Caco-2 (cell line): ENCODE results near the gene MLN. TPM values are rescaled to one million over a fixed set of nuclear protein-coding genes. Genes with fewer than 3 reads are reported as not detected.

ENCODE experiments used
- BruUV-seq: library from RNA; stranded (reverse); fragments of 400-500 nt; replicated peaks from 2 replicates; lab custom pipeline; 2021; lab: Mats Ljungman, UMichigan
- CTCF ChIA-PET: fragments of 300-600 bp; sonication (Branson Sonifier 250); formaldehyde crosslinking; loops from one replicate; lab custom pipeline; 2022; ENCODE audit warnings: antibody characterized with exemption; lab: Charles Lee
- POLR2A ChIA-PET: fragments of 300-600 bp; sonication (Branson Sonifier 250); formaldehyde crosslinking; loops from one replicate; lab custom pipeline; 2022; ENCODE audit warnings: antibody characterized with exemption; lab: Charles Lee
- DNase-seq, 2 experiments: peaks; one replicate each; pipeline versions ENCODE4 v3.0.0 to v3.0.0-alpha.2; 2020 to 2022
- H3K27me3 ChIP-seq: replicated peaks from 2 replicates; pipeline ENCODE4 v1.6.0; 2011; ENCODE audit warnings: low read length; ENCODE audit not compliant: control insufficient read depth, insufficient read depth
- H3K36me3 ChIP-seq: 2 replicates; pipeline ENCODE4 v1.5.1; 2011; ENCODE audit warnings: low read length; ENCODE audit not compliant: control insufficient read depth, insufficient read depth
- H3K4me1 ChIP-seq: fragments of 250-450 bp; sonication (Bioruptor Pico); 2 replicates; pipeline ENCODE4 v1.5.1; 2020; ENCODE audit warnings: mild to moderate bottlenecking
- H3K4me3 ChIP-seq: 2 replicates; pipeline ENCODE4 v1.5.1; 2011; ENCODE audit warnings: low read depth, mild to moderate bottlenecking, control low read depth, low read length
- H3K9me3 ChIP-seq: fragments of 250-450 bp; sonication (Bioruptor Pico); 2 replicates; pipeline ENCODE4 v1.5.1; 2020; ENCODE audit warnings: mild to moderate bottlenecking, moderate library complexity
- H3K27ac Mint-ChIP-seq: one replicate; pipeline ENCODE4 v1.8.0; 2022; ENCODE audit warnings: mixed read lengths; ENCODE audit not compliant: unreplicated experiment
- H3K27me3 Mint-ChIP-seq: one replicate; pipeline ENCODE4 v1.8.0; 2022; ENCODE audit warnings: mixed read lengths; ENCODE audit not compliant: insufficient read depth, unreplicated experiment
- H3K36me3 Mint-ChIP-seq: one replicate; pipeline ENCODE4 v1.8.0; 2022; ENCODE audit warnings: mild to moderate bottlenecking, mixed read lengths; ENCODE audit not compliant: insufficient read depth, unreplicated experiment
- H3K4me1 Mint-ChIP-seq: one replicate; pipeline ENCODE4 v1.8.0; 2022; ENCODE audit warnings: low read depth, mixed read lengths; ENCODE audit not compliant: unreplicated experiment
- H3K4me3 Mint-ChIP-seq: one replicate; pipeline ENCODE4 v1.8.0; 2022; ENCODE audit warnings: mild to moderate bottlenecking, moderate library complexity, mixed read lengths; ENCODE audit not compliant: unreplicated experiment
- H3K9me3 Mint-ChIP-seq: one replicate; pipeline ENCODE4 v1.8.0; 2022; ENCODE audit warnings: mixed read lengths; ENCODE audit not compliant: unreplicated experiment
- CTCF ChIP-seq, 2 experiments: fragments of 200-600 bp in 1 of 2; IDR thresholded peaks; 1 replicate in 1 of 2; 2 replicates in 1 of 2; pipeline versions ENCODE4 v1.5.1 to v1.8.0; 2011 to 2022; ENCODE audit warnings: antibody characterized with exemption in 1 of 2, control low read depth in 1 of 2, inconsistent platforms in 1 of 2, low read depth in 1 of 2, low read length in 1 of 2, mild to moderate bottlenecking in 1 of 2, moderate library complexity in 1 of 2; ENCODE audit not compliant: insufficient read depth in 1 of 2, severe bottlenecking in 1 of 2, unreplicated experiment in 1 of 2
- intact Hi-C: fragments of 100-400 bp; cut with micrococcal nuclease; formaldehyde crosslinking; loops from one replicate; pipeline ENCODE4 v1.10.0; 2022; ENCODE audit not compliant: unreplicated experiment
- total RNA-seq: library from RNA; stranded (reverse); gene quantifications from 2 replicates; pipeline ENCODE4 v1.2.3, GENCODE V29; 2022

Gene MLN
- total RNA-seq, 1 experiment from 2014 or later = not detected

GRCh38 chr6:33746651-33747100, 57.1 kb downstream of the MLN start, which contains the start of gene IP6K3:
TSS of gene IP6K3 (minus strand) at chr6:33746905. CDS start at chr6:33735476, 11,429 bp downstream.
- ChIA-PET CTCF (interaction anchor here (0.8 to 1.2 kb wide), 3 partner anchors 15 to 25 kb away, joined by 3 to 6 read pairs (median 4); no protein-coding TSS in a partner anchor), POLR2A (no interaction called here)
- H3K4me1 Mint-ChIP-seq = peaks cover 32% of the 10 kb centered on the region
- H3K9me3 ChIP-seq = no peaks in the 10 kb centered on the region
- TF ChIP-seq CTCF (IDR thresholded peaks at IDR 0.05; ENCODE audit: insufficient read depth in 1 of 2, low read depth in 1 of 2, low read length in 1 of 2, severe bottlenecking in 1 of 2, unreplicated experiment in 1 of 2) = no peak
- H3K9me3 Mint-ChIP-seq = no peaks in the 10 kb centered on the region
- H3K36me3 Mint-ChIP-seq = no peaks in the 10 kb centered on the region
- H3K4me1 ChIP-seq = peaks cover 27% of the 10 kb centered on the region
- H3K27ac Mint-ChIP-seq = no peak within 1 kb of the TSS
- H3K27me3 Mint-ChIP-seq = peaks cover 3% of the 10 kb centered on the region
- intact Hi-C loops = no loop called here
- H3K4me3 Mint-ChIP-seq = no peak within 1 kb of the TSS
- no peak for DNase-seq
- H3K36me3 ChIP-seq = no peaks in the 10 kb centered on the region
- H3K4me3 ChIP-seq = no peak within 1 kb of the TSS
- H3K27me3 ChIP-seq = no peaks in the 10 kb centered on the region
- no TSS peak for BruUV-seq

- H3K27ac Mint-ChIP-seq = no peak overlapping the region
- intact Hi-C loops = no loop called here
- POLR2A ChIA-PET = no interaction called here
- no peaks in the 10 kb centered on the region for H3K9me3 Mint-ChIP-seq
- Histone ChIP-seq H3K9me3 (no peaks in the 10 kb centered on the region), H3K27me3 (no peaks in the 10 kb centered on the region), H3K4me3 (no peak overlapping the region), H3K4me1 (peaks cover 22% of the 10 kb centered on the region), H3K36me3 (no peaks in the 10 kb centered on the region)
- no peak for DNase-seq
- CTCF ChIA-PET = interaction anchor here (0.8 to 1.2 kb wide), 5 partner anchors 16 to 156 kb away, joined by 3 to 6 read pairs (median 4); partner anchors contain the start of gene UQCC2
- no peaks in the 10 kb centered on the region for H3K36me3 Mint-ChIP-seq
- BruUV-seq = no TSS peak
- no peak overlapping the region for H3K4me3 Mint-ChIP-seq
- H3K27me3 Mint-ChIP-seq = peaks cover 3% of the 10 kb centered on the region
- H3K4me1 Mint-ChIP-seq = peaks cover 28% of the 10 kb centered on the region
- no peak for TF ChIP-seq CTCF (IDR thresholded peaks at IDR 0.05; ENCODE audit: insufficient read depth in 1 of 2, low read depth in 1 of 2, low read length in 1 of 2, severe bottlenecking in 1 of 2, unreplicated experiment in 1 of 2)
These were observed 57.7 kb downstream of the MLN start for GRCh38 chr6:33746036-33746600.

GRCh38 chr6:33745548-33745947, 58.3 kb downstream of the MLN start:
- peaks cover 16% of the 10 kb centered on the region for H3K4me1 ChIP-seq
- DNase-seq = no peak
- H3K27ac Mint-ChIP-seq = no peak overlapping the region

More at GRCh38 chr6:33745548-33745947, 58.3 kb downstream of the MLN start:
- ChIA-PET CTCF (interaction anchor here (0.8 to 1.2 kb wide), 4 partner anchors 16 to 155 kb away, joined by 3 to 6 read pairs (median 5); partner anchors contain the start of gene UQCC2), POLR2A (no interaction called here)
- Histone ChIP-seq H3K27me3 (no peaks in the 10 kb centered on the region), H3K36me3 (no peaks in the 10 kb centered on the region), H3K4me3 (no peak overlapping the region), H3K9me3 (no peaks in the 10 kb centered on the region)
- Mint-ChIP-seq H3K4me3 (no peak overlapping the region), H3K27me3 (peaks cover 3% of the 10 kb centered on the region), H3K9me3 (no peaks in the 10 kb centered on the region), H3K4me1 (peaks cover 22% of the 10 kb centered on the region), H3K36me3 (no peaks in the 10 kb centered on the region)
- TF ChIP-seq CTCF (IDR thresholded peaks at IDR 0.05; ENCODE audit: insufficient read depth in 1 of 2, low read depth in 1 of 2, low read length in 1 of 2, severe bottlenecking in 1 of 2, unreplicated experiment in 1 of 2) = no peak
- no TSS peak for BruUV-seq
- intact Hi-C loops = no loop called here
